A549 (cell line): ENCODE results near the gene SLC38A6.

ENCODE experiments used
- CTCF ChIP-seq: fragments of >200 bp; sonication (Bioruptor Twin); formaldehyde crosslinking; IDR thresholded peaks from 3 replicates; pipeline ENCODE4 v1.5.1; 2016
- RAD21 ChIP-seq, 2 experiments: fragments of >200 bp in 1 of 2; sonication (Bioruptor Twin) in 1 of 2; formaldehyde crosslinking in 1 of 2; IDR thresholded peaks in 1 of 2; conservative IDR thresholded peaks in 1 of 2; 2 replicates in 1 of 2; 3 replicates in 1 of 2; pipeline ENCODE4 v1.6.1; 2012 to 2018; ENCODE audit warnings: inconsistent platforms in 1 of 2
- RFX5 ChIP-seq: fragments of 450-650 bp; IDR thresholded peaks from 2 replicates; pipeline ENCODE4 v1.7.1; 2014; ENCODE audit warnings: antibody characterized with exemption, mild to moderate bottlenecking, moderate library complexity

GRCh38 chr14:61074852-61075251 is 93.8 kb downstream of the SLC38A6 start:
- TF ChIP-seq RAD21 (conservative IDR thresholded peaks at IDR 0.05 in 1 of 2, IDR thresholded peaks at IDR 0.05 in 1 of 2) (no peak), CTCF (no peak), RFX5 (no peak)
